HCT116 (cell line): ENCODE results near the gene LRRC7. TPM values are rescaled to one million over a fixed set of nuclear protein-coding genes. Genes with fewer than 3 reads are reported as not detected.

ENCODE experiments used
- ATAC-seq: fragments of 200-7000 bp; cut with Tn5 transposase; 2 replicates; pipeline ENCODE4 v1.9.1; 2020; ENCODE audit warnings: mild to moderate bottlenecking, moderate library complexity
- BruUV-seq: library from RNA; stranded (reverse); fragments of 400-500 nt; replicated peaks from 2 replicates; lab custom pipeline; 2021; lab: Mats Ljungman, UMichigan
- CTCF ChIA-PET: fragments of 300-600 bp; sonication (Branson Sonifier 250); formaldehyde crosslinking; loops from one replicate; lab custom pipeline; 2021; ENCODE audit warnings: antibody characterized with exemption; lab: Charles Lee
- POLR2A ChIA-PET: fragments of 300-600, 350-600 bp; sonication (Branson Sonifier 250); formaldehyde crosslinking; loops from one replicate; lab custom pipeline; 2021; ENCODE audit warnings: antibody characterized with exemption; lab: Charles Lee
- RAD21 ChIA-PET, 2 experiments: fragments of 300-600 bp; sonication (Branson Sonifier 250); formaldehyde crosslinking; loops; one replicate each; lab custom pipeline; 2023; ENCODE audit warnings: low total read pairs in 2 of 2; ENCODE audit not compliant: uncharacterized antibody in 2 of 2, unreplicated experiment in 2 of 2, low non-redundant PET in 1 of 2; lab: Charles Lee
- DNase-seq: peaks from one replicate; pipeline ENCODE4 v3.0.0-alpha.2; 2010; ENCODE audit warnings: low read depth, low spot score
- H2AFZ ChIP-seq: fragments of 200-600 bp; shearing (Covaris generic), sonication (generic); 2 replicates; pipeline ENCODE4 v1.6.1; 2017; ENCODE audit warnings: low read depth, mixed run types, mixed read lengths, antibody characterized with exemption, low read length; ENCODE audit not compliant: poor library complexity, severe bottlenecking
- H3K27ac ChIP-seq: 2 replicates; pipeline ENCODE4 v1.5.1; 2012; ENCODE audit warnings: low read depth, low read length
- H3K27me3 ChIP-seq: fragments of 200-600 bp; sonication (generic); 2 replicates; pipeline ENCODE4 v1.6.1; 2016; ENCODE audit warnings: mixed run types, low read length, mixed read lengths; ENCODE audit not compliant: insufficient read depth
- H3K36me3 ChIP-seq, 2 experiments: fragments of 200-500 bp in 1 of 2; fragments of 200-600 bp in 1 of 2; sonication (Bioruptor generic) in 1 of 2; sonication (generic) in 1 of 2; 2 replicates each; pipeline versions ENCODE4 v1.5.1 to v1.6.1; 2014 to 2016; ENCODE audit warnings: low read length in 2 of 2, inconsistent platforms in 1 of 2, mixed read lengths in 1 of 2, mixed run types in 1 of 2; ENCODE audit not compliant: insufficient read depth in 2 of 2, control insufficient read depth in 1 of 2
- H3K4me1 ChIP-seq, 2 experiments: fragments of 200-600 bp in 1 of 2; sonication (generic) in 1 of 2; 2 replicates each; pipeline versions ENCODE4 v1.5.1 to v1.6.1; 2012 to 2017; ENCODE audit warnings: low read length in 2 of 2, inconsistent platforms in 1 of 2, mild to moderate bottlenecking in 1 of 2, mixed read lengths in 1 of 2, mixed run types in 1 of 2, moderate library complexity in 1 of 2; ENCODE audit not compliant: insufficient read depth in 2 of 2, control insufficient read depth in 1 of 2
- H3K4me2 ChIP-seq: fragments of 200-600 bp; sonication (generic); 2 replicates; pipeline ENCODE4 v1.6.1; 2017; ENCODE audit warnings: mixed run types, low read length, mixed read lengths
- H3K4me3 ChIP-seq, 2 experiments: fragments of 200-600 bp in 1 of 2; sonication (generic) in 1 of 2; replicated peaks in 1 of 2; 2 replicates each; pipeline ENCODE4 v1.5.1; 2011 to 2016; ENCODE audit warnings: low read length in 2 of 2, control low read depth in 1 of 2, low read depth in 1 of 2, mild to moderate bottlenecking in 1 of 2, mixed read lengths in 1 of 2, mixed run types in 1 of 2
- H3K79me2 ChIP-seq: fragments of 200-600 bp; sonication (generic); 2 replicates; pipeline ENCODE4 v1.6.1; 2017; ENCODE audit warnings: mild to moderate bottlenecking, mixed run types, low read length, moderate library complexity, mixed read lengths; ENCODE audit not compliant: insufficient read depth
- H3K9ac ChIP-seq: fragments of 200-600 bp; sonication (generic); 2 replicates; pipeline ENCODE4 v1.6.1; 2016; ENCODE audit warnings: low read length, mixed read lengths
- H3K9me2 ChIP-seq: fragments of 200-600 bp; sonication (generic), shearing (Covaris generic); 2 replicates; pipeline ENCODE4 v1.6.1; 2017; ENCODE audit warnings: mixed run types, mild to moderate bottlenecking, moderate library complexity; ENCODE audit not compliant: insufficient read depth
- H3K9me3 ChIP-seq, 2 experiments: fragments of 200-500 bp in 1 of 2; fragments of 200-600 bp in 1 of 2; sonication (Bioruptor generic) in 1 of 2; sonication (generic) in 1 of 2; 2 replicates each; pipeline ENCODE4 v1.6.1; 2014 to 2017; ENCODE audit warnings: low read length in 2 of 2, mixed read lengths in 2 of 2, inconsistent platforms in 1 of 2, low read depth in 1 of 2, mild to moderate bottlenecking in 1 of 2, mixed run types in 1 of 2, moderate library complexity in 1 of 2; ENCODE audit not compliant: control insufficient read depth in 1 of 2, insufficient read depth in 1 of 2
- H4K20me1 ChIP-seq: fragments of 200-600 bp; sonication (generic), shearing (Covaris generic); 2 replicates; pipeline ENCODE4 v1.6.1; 2017; ENCODE audit warnings: mixed run types, mild to moderate bottlenecking, moderate library complexity; ENCODE audit not compliant: insufficient read depth
- CBX3 ChIP-seq: IDR thresholded peaks from 2 replicates; pipeline ENCODE4 v1.6.1; 2012; ENCODE audit warnings: low read depth
- CEBPB ChIP-seq: IDR thresholded peaks from 2 replicates; pipeline ENCODE4 v1.6.1; 2012; ENCODE audit warnings: low read depth
- ELF1 ChIP-seq: IDR thresholded peaks from 2 replicates; pipeline ENCODE4 v1.6.1; 2012; ENCODE audit warnings: low read depth, borderline replicate concordance
- EZH2 ChIP-seq: fragments of 200-600 bp; sonication (generic); IDR thresholded peaks from 2 replicates; pipeline ENCODE4 v1.6.1; 2017; ENCODE audit warnings: antibody characterized with exemption, mixed run types
- EZH2phosphoT487 ChIP-seq: fragments of 200-600 bp; IDR thresholded peaks from 2 replicates; pipeline ENCODE4 v1.6.1; 2018; ENCODE audit warnings: antibody characterized with exemption, borderline replicate concordance
- FOSL1 ChIP-seq: IDR thresholded peaks from 2 replicates; pipeline ENCODE4 v1.6.1; 2012; ENCODE audit warnings: low read depth
- JUND ChIP-seq: IDR thresholded peaks from 2 replicates; pipeline ENCODE4 v1.6.1; 2012
- POLR2A ChIP-seq: IDR thresholded peaks from 2 replicates; pipeline ENCODE4 v1.7.0; 2011; ENCODE audit warnings: borderline replicate concordance; ENCODE audit not compliant: insufficient read depth, insufficient read length; ENCODE audit errors: extremely low read depth
- POLR2AphosphoS5 ChIP-seq: IDR thresholded peaks from 2 replicates; pipeline ENCODE4 v1.6.1; 2011; ENCODE audit warnings: mild to moderate bottlenecking, low read depth, low read length, moderate library complexity
- RAD21 ChIP-seq: IDR thresholded peaks from 2 replicates; pipeline ENCODE4 v1.6.1; 2012; ENCODE audit warnings: low read depth, mild to moderate bottlenecking
- SP1 ChIP-seq: IDR thresholded peaks from 2 replicates; pipeline ENCODE4 v1.6.1; 2012; ENCODE audit warnings: low read depth
- TCF7L2 ChIP-seq: IDR thresholded peaks from 2 replicates; pipeline ENCODE4 v1.7.0; 2011; ENCODE audit warnings: borderline replicate concordance, inconsistent platforms; ENCODE audit not compliant: insufficient read depth, insufficient read length; ENCODE audit errors: extremely low read depth
- YY1 ChIP-seq: IDR thresholded peaks from 2 replicates; pipeline ENCODE4 v1.6.1; 2011; ENCODE audit warnings: low read length, low read depth, moderate library complexity, mild to moderate bottlenecking; ENCODE audit not compliant: insufficient replicate concordance; ENCODE audit errors: extremely low read depth
- ZFX ChIP-seq: fragments of 450-650 bp; IDR thresholded peaks from 2 replicates; pipeline ENCODE4 v1.6.1; 2017
- ZNF274 ChIP-seq: fragments of 200-500 bp; sonication (Bioruptor generic); IDR thresholded peaks from 2 replicates; pipeline ENCODE4 v1.6.1; 2014; ENCODE audit warnings: mild to moderate bottlenecking, low read depth, low read length, inconsistent platforms
- intact Hi-C: fragments of 100-400 bp; cut with micrococcal nuclease; formaldehyde crosslinking; loops from 2 replicates; pipeline ENCODE4 v1.10.0; 2022
- total RNA-seq: library from RNA; stranded (reverse); gene quantifications from one replicate; pipeline ENCODE4 v1.2.1, GENCODE V29; 2021; ENCODE audit not compliant: unreplicated experiment
- TF ChIP-seq, protein P1 (sequence below): IDR thresholded peaks from 2 replicates; pipeline ENCODE4 v1.6.1; 2012; ENCODE audit warnings: low read depth
- TF ChIP-seq, protein P2 (sequence below): IDR thresholded peaks from 2 replicates; pipeline ENCODE4 v1.6.1; 2011; ENCODE audit warnings: mild to moderate bottlenecking, low read length, moderate library complexity; ENCODE audit not compliant: insufficient replicate concordance; ENCODE audit errors: extremely low read depth

The LRRC7 gene
- total RNA-seq, 1 experiment from 2014 or later, result not detected

GRCh38 chr1:69651656-69652055, 83.9 kb downstream of the LRRC7 start:
- Histone ChIP-seq H3K9me3 (no peaks in the 10 kb centered on the region), H3K9ac (no peak overlapping the region), H3K27me3 (0 out of 2 replicates have a peak, but pooled peaks cover 5% of the 10 kb centered on the region), H3K36me3 (no peaks in the 10 kb centered on the region)
- no TSS peak for BruUV-seq
- TF ChIP-seq CEBPB, result no peak
- no peak for TF ChIP-seq ELF1
- TF ChIP-seq TCF7L2, result no peak
- TF ChIP-seq, all 23 proteins: peak for 0
- POLR2A ChIA-PET, result no interaction called here
- Histone ChIP-seq H3K9me2 (no peaks in the 10 kb centered on the region), H2AFZ (no peak overlapping the region), H3K79me2 (no peaks in the 10 kb centered on the region), H3K4me1 (no peaks in the 10 kb centered on the region), H4K20me1 (no peaks in the 10 kb centered on the region), H3K4me3 (no peak overlapping the region), H3K27ac (no peak overlapping the region), H3K4me2 (no peak overlapping the region)
- CTCF ChIA-PET, result no interaction called here
- RAD21 ChIA-PET, result no interaction called here
- intact Hi-C loops, result no loop called here
- DNase-seq (no peak), ATAC-seq (no peak)

- intact Hi-C loops, result no loop called here
- ATAC-seq (no peak), DNase-seq (no peak)
- no peak overlapping the region for H2AFZ ChIP-seq
- H3K4me1 ChIP-seq, result no peaks in the 10 kb centered on the region
- no peak overlapping the region for H3K4me2 ChIP-seq
- no TSS peak for BruUV-seq
- H3K27me3 ChIP-seq, result peaks cover 23% of the 10 kb centered on the region
- no peaks in the 10 kb centered on the region for H3K79me2 ChIP-seq
- no peak overlapping the region for H3K9ac ChIP-seq
- ChIA-PET CTCF (no interaction called here), RAD21 (no interaction called here), POLR2A (no interaction called here)
- H3K36me3 ChIP-seq, result no peaks in the 10 kb centered on the region
- no peaks in the 10 kb centered on the region for H4K20me1 ChIP-seq
- no peak overlapping the region for H3K4me3 ChIP-seq
- H3K27ac ChIP-seq, result no peak overlapping the region
- no peaks in the 10 kb centered on the region for H3K9me3 ChIP-seq
- no peaks in the 10 kb centered on the region for H3K9me2 ChIP-seq
- TF ChIP-seq CEBPB (no peak), EZH2 (no peak), CBX3 (no peak), SP1 (no peak), TCF7L2 (no peak), POLR2AphosphoS5 (no peak), ELF1 (no peak), ZFX (no peak), RAD21 (no peak), JUND (no peak), POLR2A (no peak), EZH2phosphoT487 (no peak), ZNF274 (no peak), FOSL1 (no peak), YY1 (no peak)
- TF ChIP-seq, protein P1, sequence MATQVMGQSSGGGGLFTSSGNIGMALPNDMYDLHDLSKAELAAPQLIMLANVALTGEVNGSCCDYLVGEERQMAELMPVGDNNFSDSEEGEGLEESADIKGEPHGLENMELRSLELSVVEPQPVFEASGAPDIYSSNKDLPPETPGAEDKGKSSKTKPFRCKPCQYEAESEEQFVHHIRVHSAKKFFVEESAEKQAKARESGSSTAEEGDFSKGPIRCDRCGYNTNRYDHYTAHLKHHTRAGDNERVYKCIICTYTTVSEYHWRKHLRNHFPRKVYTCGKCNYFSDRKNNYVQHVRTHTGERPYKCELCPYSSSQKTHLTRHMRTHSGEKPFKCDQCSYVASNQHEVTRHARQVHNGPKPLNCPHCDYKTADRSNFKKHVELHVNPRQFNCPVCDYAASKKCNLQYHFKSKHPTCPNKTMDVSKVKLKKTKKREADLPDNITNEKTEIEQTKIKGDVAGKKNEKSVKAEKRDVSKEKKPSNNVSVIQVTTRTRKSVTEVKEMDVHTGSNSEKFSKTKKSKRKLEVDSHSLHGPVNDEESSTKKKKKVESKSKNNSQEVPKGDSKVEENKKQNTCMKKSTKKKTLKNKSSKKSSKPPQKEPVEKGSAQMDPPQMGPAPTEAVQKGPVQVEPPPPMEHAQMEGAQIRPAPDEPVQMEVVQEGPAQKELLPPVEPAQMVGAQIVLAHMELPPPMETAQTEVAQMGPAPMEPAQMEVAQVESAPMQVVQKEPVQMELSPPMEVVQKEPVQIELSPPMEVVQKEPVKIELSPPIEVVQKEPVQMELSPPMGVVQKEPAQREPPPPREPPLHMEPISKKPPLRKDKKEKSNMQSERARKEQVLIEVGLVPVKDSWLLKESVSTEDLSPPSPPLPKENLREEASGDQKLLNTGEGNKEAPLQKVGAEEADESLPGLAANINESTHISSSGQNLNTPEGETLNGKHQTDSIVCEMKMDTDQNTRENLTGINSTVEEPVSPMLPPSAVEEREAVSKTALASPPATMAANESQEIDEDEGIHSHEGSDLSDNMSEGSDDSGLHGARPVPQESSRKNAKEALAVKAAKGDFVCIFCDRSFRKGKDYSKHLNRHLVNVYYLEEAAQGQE, result no peak
- TF ChIP-seq, protein P2, sequence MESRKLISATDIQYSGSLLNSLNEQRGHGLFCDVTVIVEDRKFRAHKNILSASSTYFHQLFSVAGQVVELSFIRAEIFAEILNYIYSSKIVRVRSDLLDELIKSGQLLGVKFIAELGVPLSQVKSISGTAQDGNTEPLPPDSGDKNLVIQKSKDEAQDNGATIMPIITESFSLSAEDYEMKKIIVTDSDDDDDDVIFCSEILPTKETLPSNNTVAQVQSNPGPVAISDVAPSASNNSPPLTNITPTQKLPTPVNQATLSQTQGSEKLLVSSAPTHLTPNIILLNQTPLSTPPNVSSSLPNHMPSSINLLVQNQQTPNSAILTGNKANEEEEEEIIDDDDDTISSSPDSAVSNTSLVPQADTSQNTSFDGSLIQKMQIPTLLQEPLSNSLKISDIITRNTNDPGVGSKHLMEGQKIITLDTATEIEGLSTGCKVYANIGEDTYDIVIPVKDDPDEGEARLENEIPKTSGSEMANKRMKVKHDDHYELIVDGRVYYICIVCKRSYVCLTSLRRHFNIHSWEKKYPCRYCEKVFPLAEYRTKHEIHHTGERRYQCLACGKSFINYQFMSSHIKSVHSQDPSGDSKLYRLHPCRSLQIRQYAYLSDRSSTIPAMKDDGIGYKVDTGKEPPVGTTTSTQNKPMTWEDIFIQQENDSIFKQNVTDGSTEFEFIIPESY, result no peak
Observed at GRCh38 chr1:69657971-69658370, 90.2 kb downstream of the LRRC7 start.
